H9 (cell line): ENCODE measurements around the gene GPC6. TPM values are rescaled to one million over a fixed set of nuclear protein-coding genes. Genes with fewer than 3 reads are reported as not detected.

Experiments used
- DNase-seq: peaks from one replicate; pipeline ENCODE4 v3.0.0-alpha.2; 2017
- H2AFZ ChIP-seq: one replicate; pipeline ENCODE4 v1.6.1; 2013; ENCODE audit warnings: mild to moderate bottlenecking, low read length, control low read depth, moderate library complexity
- H2AK5ac ChIP-seq: 2 replicates; pipeline ENCODE4 v1.6.1; 2013; ENCODE audit warnings: low read length, control low read depth, mixed read lengths; ENCODE audit not compliant: insufficient read length
- H2BK120ac ChIP-seq: one replicate; pipeline ENCODE4 v1.6.1; 2013; ENCODE audit warnings: low read depth, mild to moderate bottlenecking, low read length, control low read depth, inconsistent platforms; ENCODE audit not compliant: poor library complexity, severe bottlenecking
- H2BK12ac ChIP-seq: 2 replicates; pipeline ENCODE4 v1.6.1; 2013; ENCODE audit warnings: low read length, control low read depth, mixed read lengths, low read depth; ENCODE audit not compliant: insufficient read length
- H2BK15ac ChIP-seq: 2 replicates; pipeline ENCODE4 v1.6.1; 2013; ENCODE audit warnings: low read depth, low read length, control low read depth
- H2BK20ac ChIP-seq: one replicate; pipeline ENCODE4 v1.6.1; 2013; ENCODE audit warnings: low read depth, mild to moderate bottlenecking, low read length, control low read depth, inconsistent platforms; ENCODE audit not compliant: poor library complexity, severe bottlenecking
- H2BK5ac ChIP-seq: 2 replicates; pipeline ENCODE4 v1.6.1; 2013; ENCODE audit warnings: low read length, control low read depth, mixed read lengths; ENCODE audit not compliant: insufficient read length
- H3K14ac ChIP-seq: 2 replicates; pipeline ENCODE4 v1.6.1; 2013; ENCODE audit warnings: low read length, control low read depth; ENCODE audit not compliant: insufficient read depth
- H3K18ac ChIP-seq: 2 replicates; pipeline ENCODE4 v1.6.1; 2013; ENCODE audit warnings: low read depth, mild to moderate bottlenecking, mixed read lengths, low read length, control low read depth; ENCODE audit not compliant: insufficient read length
- H3K23ac ChIP-seq: 2 replicates; pipeline ENCODE4 v1.6.1; 2013; ENCODE audit warnings: low read length, control low read depth, mixed read lengths, low read depth; ENCODE audit not compliant: insufficient read length
- H3K23me2 ChIP-seq: 2 replicates; pipeline ENCODE4 v1.6.1; 2013; ENCODE audit warnings: low read depth, mild to moderate bottlenecking, mixed read lengths, low read length, control low read depth; ENCODE audit not compliant: insufficient read length, poor library complexity, severe bottlenecking
- H3K27ac ChIP-seq: 2 replicates; pipeline ENCODE4 v1.5.1; 2013; ENCODE audit warnings: low read length, control low read depth, mixed read lengths, low read depth; ENCODE audit not compliant: insufficient read length
- H3K27me3 ChIP-seq: 2 replicates; pipeline ENCODE4 v1.6.1; 2013; ENCODE audit warnings: low read length, control low read depth, inconsistent platforms; ENCODE audit not compliant: insufficient read depth
- H3K4ac ChIP-seq: 2 replicates; pipeline ENCODE4 v1.6.1; 2013; ENCODE audit warnings: low read depth, mild to moderate bottlenecking, control low read depth, inconsistent platforms, low read length, moderate library complexity
- H3K4me1 ChIP-seq: 2 replicates; pipeline ENCODE4 v1.6.1; 2013; ENCODE audit warnings: low read length, control low read depth, inconsistent platforms; ENCODE audit not compliant: insufficient read depth
- H3K4me2 ChIP-seq: 2 replicates; pipeline ENCODE4 v1.6.1; 2013; ENCODE audit warnings: low read length, control low read depth, mixed read lengths; ENCODE audit not compliant: insufficient read length, insufficient read depth
- H3K56ac ChIP-seq: 2 replicates; pipeline ENCODE4 v1.6.1; 2013; ENCODE audit warnings: low read depth, mild to moderate bottlenecking, mixed read lengths, low read length, control low read depth; ENCODE audit not compliant: insufficient read length
- H3K79me1 ChIP-seq: 2 replicates; pipeline ENCODE4 v1.6.1; 2013; ENCODE audit warnings: low read depth, mild to moderate bottlenecking, moderate library complexity, low read length, control low read depth, inconsistent platforms; ENCODE audit not compliant: insufficient read depth, poor library complexity, severe bottlenecking
- H3K79me2 ChIP-seq: 2 replicates; pipeline ENCODE4 v1.6.1; 2013; ENCODE audit warnings: low read length, control low read depth, inconsistent platforms; ENCODE audit not compliant: insufficient read depth
- H3K9ac ChIP-seq: 2 replicates; pipeline ENCODE4 v1.6.1; 2013; ENCODE audit warnings: low read length, control low read depth, mixed read lengths; ENCODE audit not compliant: insufficient read length; ENCODE audit errors: extremely low read depth
- H3K9me3 ChIP-seq: one replicate; pipeline ENCODE4 v1.6.1; 2013; ENCODE audit warnings: low read depth, low read length, inconsistent platforms; ENCODE audit not compliant: control insufficient read depth
- H3T11ph ChIP-seq: one replicate; pipeline ENCODE4 v1.6.1; 2013; ENCODE audit warnings: mild to moderate bottlenecking, low read length, control low read depth, inconsistent platforms
- H4K20me1 ChIP-seq: one replicate; pipeline ENCODE4 v1.6.1; 2013; ENCODE audit not compliant: control insufficient read depth, insufficient read length, insufficient read depth
- H4K5ac ChIP-seq: 2 replicates; pipeline ENCODE4 v1.6.1; 2013; ENCODE audit warnings: low read depth, mild to moderate bottlenecking, mixed read lengths, low read length, control low read depth; ENCODE audit not compliant: insufficient read length
- H4K8ac ChIP-seq: replicated peaks from 2 replicates; pipeline ENCODE4 v1.6.1; 2013; ENCODE audit warnings: low read length, control low read depth, mixed read lengths, low read depth; ENCODE audit not compliant: insufficient read length
- H4K91ac ChIP-seq: 2 replicates; pipeline ENCODE4 v1.6.1; 2013; ENCODE audit warnings: low read depth, mild to moderate bottlenecking, moderate library complexity, mixed read lengths, low read length, control low read depth; ENCODE audit not compliant: insufficient read length
- H3K27ac Mint-ChIP-seq, 3 experiments: 2 replicates in 2 of 3; 3 replicates in 1 of 3; pipeline ENCODE4 v1.8.0; 2020 to 2021; ENCODE audit warnings: mixed read lengths in 3 of 3, mild to moderate bottlenecking in 1 of 3, moderate library complexity in 1 of 3
- H3K27me3 Mint-ChIP-seq: 2 replicates; pipeline ENCODE4 v1.8.0; 2021; ENCODE audit warnings: low read depth, mild to moderate bottlenecking, moderate library complexity, mixed read lengths
- H3K36me3 Mint-ChIP-seq, 3 experiments: 2 replicates in 2 of 3; 3 replicates in 1 of 3; pipeline ENCODE4 v1.8.0; 2020 to 2021; ENCODE audit warnings: low read depth in 3 of 3, mixed read lengths in 3 of 3; ENCODE audit not compliant: insufficient read depth in 1 of 3
- H3K4me1 Mint-ChIP-seq, 2 experiments: 2 replicates each; pipeline ENCODE4 v1.8.0; 2020; ENCODE audit warnings: mixed read lengths in 2 of 2
- H3K4me3 Mint-ChIP-seq, 2 experiments: 2 replicates in 1 of 2; 3 replicates in 1 of 2; pipeline ENCODE4 v1.8.0; 2020 to 2021; ENCODE audit warnings: mild to moderate bottlenecking in 2 of 2, mixed read lengths in 2 of 2, moderate library complexity in 1 of 2
- H3K9me3 Mint-ChIP-seq, 2 experiments: 2 replicates in 1 of 2; 3 replicates in 1 of 2; pipeline ENCODE4 v1.8.0; 2020; ENCODE audit warnings: mild to moderate bottlenecking in 2 of 2, mixed read lengths in 2 of 2, moderate library complexity in 1 of 2
- WGBS: extraction: QIAGEN DNeasy Blood & Tissue Kit; methylation state at CpG from one replicate; pipeline ENCODE4 v1.1.7; 2013; ENCODE audit warnings: missing lambda C conversion rate, low lambda C conversion rate, mixed read lengths; ENCODE audit not compliant: insufficient read length; ENCODE audit errors: extremely low coverage; 5-methylcytosine and 5-hydroxymethylcytosine counted together
- total RNA-seq: library from RNA; stranded (reverse); gene quantifications from 2 replicates; pipeline ENCODE4 v1.2.1, GENCODE V29; 2021
- TF ChIP-seq, protein P1 (sequence below): fragments of 200-600 bp; sonication (generic); conservative IDR thresholded peaks from 3 replicates; pipeline ENCODE4 v1.8.0; 2021; ENCODE audit warnings: antibody characterized with exemption, mild to moderate bottlenecking

GPC6 gene
- total RNA-seq, 1 experiment from 2014 or later = 15.6 TPM

DNA sequence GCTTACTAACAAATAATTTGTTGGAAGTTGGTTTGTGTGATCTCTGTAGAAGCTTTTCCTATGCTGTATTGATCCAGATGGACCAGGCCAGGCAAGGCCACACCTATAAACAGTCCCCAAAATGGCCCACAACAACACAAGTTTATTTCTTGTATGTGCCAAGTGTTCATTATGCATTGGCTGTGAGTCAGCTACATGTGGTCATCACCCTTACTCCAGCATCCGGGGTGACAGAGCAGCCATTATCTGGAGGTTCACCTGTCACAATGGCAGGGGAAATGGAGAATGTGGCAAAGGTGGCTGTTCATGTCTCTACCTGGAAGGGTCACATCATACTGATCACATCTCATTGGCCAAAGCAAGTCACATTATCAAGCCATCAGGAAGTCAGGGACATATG is 1088.6 kb downstream of the GPC6 start:
- H2BK5ac ChIP-seq = no peak overlapping the region
- no peak overlapping the region for H2AFZ ChIP-seq
- H3K9me3 ChIP-seq = no peaks in the 10 kb centered on the region
- H4K8ac ChIP-seq = no peak overlapping the region
- H3K23me2 ChIP-seq = no peaks in the 10 kb centered on the region
- no peaks in the 10 kb centered on the region for H3K79me2 ChIP-seq
- H3K23ac ChIP-seq = no peak overlapping the region
- no peaks in the 10 kb centered on the region for H4K20me1 ChIP-seq
- H2BK15ac ChIP-seq = no peak overlapping the region
- H4K91ac ChIP-seq = no peak overlapping the region
- H3K27ac ChIP-seq = no peak overlapping the region
- Mint-ChIP-seq H3K4me3 (no peak overlapping the region), H3K27me3 (no peaks in the 10 kb centered on the region), H3K9me3 (no peaks in the 10 kb centered on the region), H3K4me1 (peaks cover 15 to 21% of the 10 kb centered on the region in 2 experiments), H3K27ac (no peak overlapping the region), H3K36me3 (no peaks in the 10 kb centered on the region; a peak in 1 of 7 replicates)
- no peaks in the 10 kb centered on the region for H3K4me1 ChIP-seq
- H3K18ac ChIP-seq = no peak overlapping the region
- no peak overlapping the region for H3K4me2 ChIP-seq
- H4K5ac ChIP-seq = no peak overlapping the region
- H2BK12ac ChIP-seq = no peak overlapping the region
- no peak overlapping the region for H3K14ac ChIP-seq
- TF ChIP-seq, protein P1, sequence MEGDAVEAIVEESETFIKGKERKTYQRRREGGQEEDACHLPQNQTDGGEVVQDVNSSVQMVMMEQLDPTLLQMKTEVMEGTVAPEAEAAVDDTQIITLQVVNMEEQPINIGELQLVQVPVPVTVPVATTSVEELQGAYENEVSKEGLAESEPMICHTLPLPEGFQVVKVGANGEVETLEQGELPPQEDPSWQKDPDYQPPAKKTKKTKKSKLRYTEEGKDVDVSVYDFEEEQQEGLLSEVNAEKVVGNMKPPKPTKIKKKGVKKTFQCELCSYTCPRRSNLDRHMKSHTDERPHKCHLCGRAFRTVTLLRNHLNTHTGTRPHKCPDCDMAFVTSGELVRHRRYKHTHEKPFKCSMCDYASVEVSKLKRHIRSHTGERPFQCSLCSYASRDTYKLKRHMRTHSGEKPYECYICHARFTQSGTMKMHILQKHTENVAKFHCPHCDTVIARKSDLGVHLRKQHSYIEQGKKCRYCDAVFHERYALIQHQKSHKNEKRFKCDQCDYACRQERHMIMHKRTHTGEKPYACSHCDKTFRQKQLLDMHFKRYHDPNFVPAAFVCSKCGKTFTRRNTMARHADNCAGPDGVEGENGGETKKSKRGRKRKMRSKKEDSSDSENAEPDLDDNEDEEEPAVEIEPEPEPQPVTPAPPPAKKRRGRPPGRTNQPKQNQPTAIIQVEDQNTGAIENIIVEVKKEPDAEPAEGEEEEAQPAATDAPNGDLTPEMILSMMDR = no peak
- no peak overlapping the region for H3K9ac ChIP-seq
- H3K79me1 ChIP-seq = no peaks in the 10 kb centered on the region
- no peak overlapping the region for H2BK120ac ChIP-seq
- H2AK5ac ChIP-seq = no peak overlapping the region
- no peak for DNase-seq
- H3T11ph ChIP-seq = no peak overlapping the region
- no CpG with 5 or more reads among the region's 1 CpG for WGBS
- H3K56ac ChIP-seq = no peak overlapping the region
- H3K4ac ChIP-seq = no peak overlapping the region
- H3K27me3 ChIP-seq = no peaks in the 10 kb centered on the region
- H2BK20ac ChIP-seq = no peak overlapping the region
